ENCODE data around the gene GALNT3.

Gene GALNT3

DNA sequence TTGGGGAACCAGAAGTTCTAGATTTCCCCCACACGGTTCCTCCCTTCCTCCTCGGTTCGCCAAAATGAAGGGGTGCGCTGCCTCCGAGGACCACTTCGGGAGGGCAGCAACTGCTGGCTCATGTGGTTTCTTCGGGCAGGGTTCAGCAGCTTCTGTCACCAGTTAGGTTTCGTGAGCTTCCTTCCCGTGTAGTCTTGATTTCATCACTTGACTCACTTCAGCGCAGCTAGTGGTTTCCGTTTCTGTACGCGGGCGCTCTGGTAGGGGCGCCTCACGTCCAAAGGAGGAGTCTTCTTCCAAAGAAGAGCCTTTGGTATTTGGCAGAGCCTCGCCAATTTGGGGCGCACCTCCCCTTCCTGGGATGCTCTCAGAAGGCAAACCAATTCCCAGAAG, 485 bp upstream of the GALNT3 start:
- peak overlapping the region; percentile 72 to 79 for H3K4me3 ChIP-seq (ENCODE audit: low read depth in 1 of 2, low read length in 2 of 2)
- H3K9me3 ChIP-seq (ENCODE audit: control insufficient read depth in 1 of 2, low read length in 2 of 2): no peaks in the 10 kb centered on the region
- H3K36me3 ChIP-seq (ENCODE audit: control insufficient read depth in 1 of 2, insufficient read depth in 2 of 2, low read length in 2 of 2): no peaks in the 10 kb centered on the region
- H3K27me3 ChIP-seq (ENCODE audit: low read depth, low read length): peaks cover 10% of the 10 kb centered on the region
- peaks cover 0 to 17% of the 10 kb centered on the region in 2 donors for H3K4me1 ChIP-seq (ENCODE audit: control insufficient read depth in 1 of 2, insufficient read depth in 2 of 2, low read length in 2 of 2)
- peak overlapping the region; percentile 76 for H3K27ac ChIP-seq (ENCODE audit: low read length)

DNA sequence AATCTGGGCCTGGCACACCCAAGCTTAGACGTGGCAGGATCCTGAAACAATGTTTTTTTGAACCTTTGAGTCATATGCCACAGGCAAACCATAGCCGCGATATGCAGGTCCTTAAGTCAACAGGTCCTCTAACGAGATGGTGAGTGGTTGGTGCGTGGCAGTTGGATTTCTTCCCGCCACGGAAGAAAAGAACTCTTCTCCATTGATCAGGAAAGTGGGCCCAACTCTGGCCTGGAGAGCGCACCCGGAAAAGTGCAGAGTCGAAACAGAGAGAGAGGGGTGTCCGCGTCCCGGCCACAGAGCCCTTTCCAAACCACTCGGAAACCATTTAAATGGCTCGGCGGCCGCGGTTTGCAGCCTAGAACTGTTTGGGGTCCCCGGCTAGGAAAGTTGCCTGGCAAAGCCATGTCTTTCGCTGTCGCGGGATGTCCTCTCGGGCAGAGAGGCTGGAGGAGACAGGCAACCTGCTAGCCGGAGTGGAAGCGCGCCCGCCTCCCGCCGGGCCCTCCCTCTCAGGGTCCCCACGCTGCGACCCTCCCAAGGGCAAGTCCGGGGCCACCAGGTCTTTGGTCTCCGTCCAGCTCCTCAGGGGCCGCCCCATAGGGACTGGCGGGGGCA, 777 bp downstream of the GALNT3 start:
- Histone ChIP-seq H3K36me3 (ENCODE audit: control insufficient read depth in 1 of 2, insufficient read depth in 2 of 2, low read length in 2 of 2) (no peaks in the 10 kb centered on the region), H3K27me3 (ENCODE audit: low read depth, low read length) (peaks cover 10% of the 10 kb centered on the region), H3K4me1 (ENCODE audit: control insufficient read depth in 1 of 2, insufficient read depth in 2 of 2, low read length in 2 of 2) (peaks cover 0 to 17% of the 10 kb centered on the region in 2 donors), H3K4me3 (ENCODE audit: low read depth in 1 of 2, low read length in 2 of 2) (peak overlapping the region; percentile 72 to 79), H3K9me3 (ENCODE audit: control insufficient read depth in 1 of 2, low read length in 2 of 2) (no peaks in the 10 kb centered on the region), H3K27ac (ENCODE audit: low read length) (peak overlapping the region; percentile 87)

DNA sequence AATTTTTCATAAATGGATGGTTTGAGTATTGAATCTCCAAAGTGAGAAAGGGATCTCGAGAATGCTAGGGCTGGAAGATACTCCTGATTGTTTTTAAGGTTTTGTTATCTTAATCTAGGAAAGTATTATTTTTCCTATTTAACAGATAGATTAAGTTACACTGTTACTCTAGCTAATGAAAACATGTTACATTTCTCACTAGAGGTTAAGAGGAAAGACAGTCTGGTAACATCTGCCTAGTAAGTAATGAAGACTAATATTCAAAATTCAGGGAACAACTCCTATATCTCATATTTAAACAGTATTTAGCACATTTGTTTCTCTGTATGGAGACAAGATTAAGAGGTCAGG, 2.0 kb downstream of the GALNT3 start:
- Histone ChIP-seq H3K27me3 (ENCODE audit: low read depth, low read length) (peaks cover 10% of the 10 kb centered on the region), H3K9me3 (ENCODE audit: control insufficient read depth in 1 of 2, low read length in 2 of 2) (no peaks in the 10 kb centered on the region), H3K36me3 (ENCODE audit: control insufficient read depth in 1 of 2, insufficient read depth in 2 of 2, low read length in 2 of 2) (no peaks in the 10 kb centered on the region), H3K27ac (ENCODE audit: low read length) (peak overlapping the region; percentile 87), H3K4me1 (ENCODE audit: control insufficient read depth in 1 of 2, insufficient read depth in 2 of 2, low read length in 2 of 2) (peaks cover 0 to 17% of the 10 kb centered on the region in 2 donors), H3K4me3 (ENCODE audit: low read depth in 1 of 2, low read length in 2 of 2) (peak overlapping the region in 1 of 2 donors; percentile 72)

DNA sequence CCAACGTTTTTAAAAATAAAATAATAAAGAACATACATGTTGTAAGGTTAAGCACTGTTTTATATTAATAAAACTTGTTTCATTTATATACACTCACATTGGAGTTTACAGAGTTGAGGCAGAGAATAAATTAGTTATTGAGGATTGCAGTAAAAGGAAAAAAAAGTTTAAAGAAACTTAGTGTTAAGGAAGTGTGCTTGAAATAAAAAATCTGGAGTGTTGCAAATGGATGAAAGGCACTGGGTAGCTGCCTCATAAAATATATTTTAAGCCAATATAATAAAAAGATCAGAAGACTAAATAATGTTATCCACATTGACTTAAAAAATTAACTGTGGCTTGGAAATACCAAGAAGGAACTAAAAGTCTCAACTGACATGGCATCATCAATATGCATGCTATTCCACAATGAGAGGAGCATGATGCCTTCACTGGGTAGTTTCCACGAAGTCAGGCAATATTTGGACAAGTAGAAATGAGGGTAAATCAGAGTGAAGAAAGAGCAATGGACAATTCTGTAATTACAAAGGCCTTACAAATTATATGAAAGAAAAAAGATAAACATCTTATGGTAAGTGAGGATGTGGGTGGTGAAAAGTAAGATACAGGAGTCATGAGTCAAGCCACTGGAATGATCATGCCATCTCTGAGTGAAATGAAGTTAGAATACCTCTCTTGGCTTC, 2.5 kb downstream of the GALNT3 start:
- H3K27me3 ChIP-seq (ENCODE audit: low read depth, low read length): peaks cover 10% of the 10 kb centered on the region
- H3K4me3 ChIP-seq (ENCODE audit: low read depth in 1 of 2, low read length in 2 of 2): peak overlapping the region in 1 of 2 donors; percentile 72
- H3K9me3 ChIP-seq (ENCODE audit: control insufficient read depth in 1 of 2, low read length in 2 of 2): no peaks in the 10 kb centered on the region
- no peaks in the 10 kb centered on the region for H3K36me3 ChIP-seq (ENCODE audit: control insufficient read depth in 1 of 2, insufficient read depth in 2 of 2, low read length in 2 of 2)
- H3K27ac ChIP-seq (ENCODE audit: low read length): no peak overlapping the region
- H3K4me1 ChIP-seq (ENCODE audit: control insufficient read depth in 1 of 2, insufficient read depth in 2 of 2, low read length in 2 of 2): peaks cover 0 to 17% of the 10 kb centered on the region in 2 donors

DNA sequence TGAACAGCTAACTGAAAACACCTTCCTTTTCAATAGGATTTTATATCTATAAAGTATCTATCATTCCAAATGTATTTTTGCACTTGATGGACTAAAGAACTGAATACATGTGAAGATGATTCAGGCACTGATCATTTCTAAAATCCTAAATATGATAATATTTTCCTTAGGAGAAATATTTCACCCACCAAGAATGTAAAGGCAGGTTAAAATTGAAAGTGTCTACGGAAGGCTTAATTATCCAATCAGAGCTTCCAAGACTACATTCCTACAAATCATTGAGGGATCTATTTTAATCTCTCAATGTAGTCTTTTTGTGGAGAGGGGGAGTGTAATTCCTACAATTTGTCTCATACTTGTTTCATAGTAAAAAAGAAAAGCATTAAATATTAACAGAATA, 3.6 kb downstream of the GALNT3 start:
- Histone ChIP-seq H3K4me3 (ENCODE audit: low read depth in 1 of 2, low read length in 2 of 2) (no peak overlapping the region), H3K4me1 (ENCODE audit: control insufficient read depth in 1 of 2, insufficient read depth in 2 of 2, low read length in 2 of 2) (peaks cover 0 to 17% of the 10 kb centered on the region in 2 donors), H3K27me3 (ENCODE audit: low read depth, low read length) (peaks cover 10% of the 10 kb centered on the region), H3K36me3 (ENCODE audit: control insufficient read depth in 1 of 2, insufficient read depth in 2 of 2, low read length in 2 of 2) (no peaks in the 10 kb centered on the region), H3K27ac (ENCODE audit: low read length) (no peak overlapping the region), H3K9me3 (ENCODE audit: control insufficient read depth in 1 of 2, low read length in 2 of 2) (no peaks in the 10 kb centered on the region)

DNA sequence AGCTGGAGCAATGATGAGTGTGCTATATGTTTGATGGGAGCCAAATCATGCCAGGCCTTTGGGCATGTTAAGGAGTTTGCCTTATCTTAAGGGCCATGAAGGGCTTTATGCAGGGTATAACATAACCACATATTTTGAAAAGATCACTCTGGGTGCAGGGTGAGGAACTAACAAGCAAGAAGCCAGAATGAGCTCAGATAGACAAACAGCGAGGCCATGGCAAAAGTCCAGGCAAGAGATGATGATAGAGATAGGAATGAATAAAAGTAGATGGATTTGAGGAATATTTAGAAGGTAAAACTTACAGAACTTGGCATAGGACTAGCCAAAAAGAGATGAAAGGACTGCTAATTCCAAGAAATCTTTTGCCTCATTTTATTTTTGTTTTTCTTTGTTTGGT, 6.7 kb downstream of the GALNT3 start:
- Histone ChIP-seq H3K9me3 (ENCODE audit: control insufficient read depth in 1 of 2, low read length in 2 of 2) (no peaks in the 10 kb centered on the region), H3K27ac (ENCODE audit: low read length) (no peak overlapping the region), H3K4me3 (ENCODE audit: low read depth in 1 of 2, low read length in 2 of 2) (no peak overlapping the region), H3K4me1 (ENCODE audit: control insufficient read depth in 1 of 2, insufficient read depth in 2 of 2, low read length in 2 of 2) (no peaks in the 10 kb centered on the region), H3K27me3 (ENCODE audit: low read depth, low read length) (no peaks in the 10 kb centered on the region), H3K36me3 (ENCODE audit: control insufficient read depth in 1 of 2, insufficient read depth in 2 of 2, low read length in 2 of 2) (no peaks in the 10 kb centered on the region)

DNA sequence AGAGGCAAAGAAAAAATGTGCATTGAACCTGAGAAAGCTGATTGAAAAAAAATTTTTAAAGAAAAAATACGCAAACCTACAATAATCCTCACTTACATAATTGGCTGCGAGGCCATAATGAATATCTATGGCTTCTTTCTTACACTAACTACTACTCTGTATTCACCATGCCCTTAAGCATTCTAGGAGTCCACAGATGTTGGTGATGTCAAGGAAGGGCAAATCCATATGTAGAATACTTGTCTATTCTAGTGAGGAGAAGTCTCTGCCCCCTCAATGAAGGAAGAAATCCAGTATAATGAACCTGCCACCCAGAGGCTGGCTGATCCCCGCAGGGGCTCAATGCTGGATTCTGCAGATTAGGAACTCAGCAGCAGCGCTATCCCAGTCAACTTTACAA, 14.3 kb downstream of the GALNT3 start:
- no peaks in the 10 kb centered on the region for H3K36me3 ChIP-seq (ENCODE audit: control insufficient read depth in 1 of 2, insufficient read depth in 2 of 2, low read length in 2 of 2)
- no peak overlapping the region for H3K4me3 ChIP-seq (ENCODE audit: low read depth in 1 of 2, low read length in 2 of 2)
- no peaks in the 10 kb centered on the region for H3K27me3 ChIP-seq (ENCODE audit: low read depth, low read length)
- H3K27ac ChIP-seq (ENCODE audit: low read length): no peak overlapping the region
- H3K9me3 ChIP-seq (ENCODE audit: control insufficient read depth in 1 of 2, low read length in 2 of 2): peaks cover 0 to 10% of the 10 kb centered on the region in 2 donors
- H3K4me1 ChIP-seq (ENCODE audit: control insufficient read depth in 1 of 2, insufficient read depth in 2 of 2, low read length in 2 of 2): no peaks in the 10 kb centered on the region

DNA sequence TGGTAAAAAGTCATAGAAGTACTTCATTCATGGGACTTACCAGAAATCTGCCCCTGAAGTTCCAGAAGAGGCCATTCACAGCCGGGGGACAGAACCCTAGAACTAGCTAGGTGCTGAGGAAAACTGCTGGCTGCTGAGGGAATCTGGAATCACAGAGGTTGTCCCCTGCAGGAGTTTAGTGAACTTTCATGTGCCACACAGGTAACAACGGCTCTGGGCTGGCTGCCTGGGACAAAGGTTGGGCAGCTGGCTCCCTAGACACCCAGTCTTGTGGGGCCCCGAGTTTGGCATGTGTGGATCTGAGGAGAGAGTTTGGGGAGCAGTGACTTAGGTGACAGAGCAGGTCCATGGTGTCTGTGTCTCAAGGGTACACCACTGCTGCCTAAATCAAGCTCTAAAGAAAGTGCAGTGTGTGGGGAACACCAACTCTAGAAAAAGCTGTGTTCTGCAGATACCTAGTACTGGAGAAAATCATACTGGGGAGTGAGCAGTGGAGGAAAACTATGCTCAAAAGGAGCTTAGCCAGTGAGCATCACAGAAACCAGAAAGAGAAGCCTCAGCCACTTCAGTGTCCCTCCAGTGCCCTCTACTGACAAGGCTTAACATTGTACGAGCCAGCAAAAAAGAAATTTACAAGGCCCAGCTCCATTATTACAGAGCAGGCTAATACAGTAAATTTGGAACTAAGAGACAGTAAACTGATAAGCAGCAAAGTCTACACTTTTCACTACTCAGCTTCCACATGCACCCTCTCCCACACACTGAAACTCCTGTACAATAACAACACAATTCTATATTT, 15.2 kb downstream of the GALNT3 start:
- no peak overlapping the region for H3K27ac ChIP-seq (ENCODE audit: low read length)
- no peak overlapping the region for H3K4me3 ChIP-seq (ENCODE audit: low read depth in 1 of 2, low read length in 2 of 2)
- no peaks in the 10 kb centered on the region for H3K27me3 ChIP-seq (ENCODE audit: low read depth, low read length)
- H3K36me3 ChIP-seq (ENCODE audit: control insufficient read depth in 1 of 2, insufficient read depth in 2 of 2, low read length in 2 of 2): no peaks in the 10 kb centered on the region
- no peaks in the 10 kb centered on the region for H3K4me1 ChIP-seq (ENCODE audit: control insufficient read depth in 1 of 2, insufficient read depth in 2 of 2, low read length in 2 of 2)
- peaks cover 0 to 10% of the 10 kb centered on the region in 2 donors for H3K9me3 ChIP-seq (ENCODE audit: control insufficient read depth in 1 of 2, low read length in 2 of 2)

DNA sequence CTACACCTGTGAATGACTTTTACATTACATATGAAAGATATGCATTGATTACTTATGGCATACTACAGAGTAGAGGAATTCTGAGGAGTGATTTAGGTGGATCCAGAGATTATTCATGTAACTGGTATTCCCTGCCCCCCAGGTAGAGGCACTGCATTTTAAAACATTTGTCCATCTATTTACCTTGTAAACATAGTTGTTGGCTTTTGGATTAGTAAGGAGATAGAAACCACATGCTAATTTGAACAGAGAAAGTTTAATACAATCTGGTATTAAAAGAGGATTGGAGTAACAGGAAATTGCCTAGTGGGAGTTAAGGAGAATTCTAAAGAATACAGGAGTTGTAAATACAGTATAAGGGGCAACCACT, 15.9 kb downstream of the GALNT3 start:
- Histone ChIP-seq H3K27me3 (ENCODE audit: low read depth, low read length) (no peaks in the 10 kb centered on the region), H3K27ac (ENCODE audit: low read length) (no peak overlapping the region), H3K4me3 (ENCODE audit: low read depth in 1 of 2, low read length in 2 of 2) (no peak overlapping the region), H3K4me1 (ENCODE audit: control insufficient read depth in 1 of 2, insufficient read depth in 2 of 2, low read length in 2 of 2) (no peaks in the 10 kb centered on the region), H3K9me3 (ENCODE audit: control insufficient read depth in 1 of 2, low read length in 2 of 2) (peaks cover 0 to 10% of the 10 kb centered on the region in 2 donors), H3K36me3 (ENCODE audit: control insufficient read depth in 1 of 2, insufficient read depth in 2 of 2, low read length in 2 of 2) (no peaks in the 10 kb centered on the region)

DNA sequence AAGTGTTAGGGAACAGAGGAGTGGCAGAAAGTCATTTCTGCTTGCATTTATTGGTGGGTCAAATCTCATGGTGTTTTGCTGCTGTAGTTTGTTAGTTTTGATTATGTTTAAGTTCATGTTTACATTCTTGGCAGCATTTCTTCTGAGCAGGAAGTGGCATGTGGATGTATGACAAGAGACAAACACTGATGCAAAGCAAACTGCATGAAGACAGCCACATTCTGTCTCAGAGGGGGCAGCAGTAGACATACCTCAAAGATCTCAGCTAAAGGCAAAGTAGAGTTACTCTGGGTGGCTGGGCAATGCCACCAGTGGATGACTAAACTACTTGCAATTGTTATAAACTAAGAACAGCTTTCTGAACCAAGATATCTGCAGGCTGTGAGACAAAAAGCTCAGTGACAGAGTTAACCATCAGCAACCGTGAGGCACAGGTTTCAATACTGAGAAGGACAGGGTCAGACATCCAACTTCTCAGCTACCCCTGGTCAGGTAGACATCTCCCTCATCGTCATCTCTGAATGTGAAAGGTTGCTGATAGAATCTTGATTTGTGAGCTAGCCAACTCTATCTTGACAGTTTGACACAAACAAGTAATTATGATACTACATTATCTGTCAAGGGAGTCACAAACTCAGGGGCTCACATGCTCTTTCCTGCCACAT, 16.4 kb downstream of the GALNT3 start:
- Histone ChIP-seq H3K9me3 (ENCODE audit: control insufficient read depth in 1 of 2, low read length in 2 of 2) (peaks cover 0 to 10% of the 10 kb centered on the region in 2 donors), H3K27ac (ENCODE audit: low read length) (no peak overlapping the region), H3K27me3 (ENCODE audit: low read depth, low read length) (no peaks in the 10 kb centered on the region)

DNA sequence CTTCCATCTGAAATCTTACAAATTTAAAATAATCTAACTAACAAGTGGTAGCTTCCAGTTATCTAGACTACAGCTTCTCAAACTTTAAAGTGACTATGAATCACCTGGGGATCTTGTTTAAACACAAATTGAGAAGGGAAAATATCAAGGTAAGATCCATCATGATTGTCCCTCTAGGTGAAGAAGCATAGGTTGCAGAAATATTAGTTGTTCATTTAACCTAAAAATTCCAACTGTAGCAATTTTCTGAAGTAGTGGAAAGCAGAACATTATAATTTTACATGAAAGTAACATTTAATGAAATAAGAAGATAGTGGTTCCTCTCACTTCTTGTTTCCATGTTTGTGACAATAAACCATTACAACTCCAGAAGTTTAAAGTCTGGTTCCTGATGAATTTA, 17.3 kb downstream of the GALNT3 start:
- no peak overlapping the region for H3K4me3 ChIP-seq (ENCODE audit: low read depth in 1 of 2, low read length in 2 of 2)
- H3K27me3 ChIP-seq (ENCODE audit: low read depth, low read length): no peaks in the 10 kb centered on the region
- H3K4me1 ChIP-seq (ENCODE audit: control insufficient read depth in 1 of 2, insufficient read depth in 2 of 2, low read length in 2 of 2): no peaks in the 10 kb centered on the region
- no peaks in the 10 kb centered on the region for H3K36me3 ChIP-seq (ENCODE audit: control insufficient read depth in 1 of 2, insufficient read depth in 2 of 2, low read length in 2 of 2)
- peaks cover 0 to 10% of the 10 kb centered on the region in 2 donors for H3K9me3 ChIP-seq (ENCODE audit: control insufficient read depth in 1 of 2, low read length in 2 of 2)
- no peak overlapping the region for H3K27ac ChIP-seq (ENCODE audit: low read length)

More for the DNA sequence above, 16.4 kb downstream of the GALNT3 start:
- no peaks in the 10 kb centered on the region for H3K36me3 ChIP-seq (ENCODE audit: control insufficient read depth in 1 of 2, insufficient read depth in 2 of 2, low read length in 2 of 2)
- H3K4me3 ChIP-seq (ENCODE audit: low read depth in 1 of 2, low read length in 2 of 2): no peak overlapping the region
- H3K4me1 ChIP-seq (ENCODE audit: control insufficient read depth in 1 of 2, insufficient read depth in 2 of 2, low read length in 2 of 2): no peaks in the 10 kb centered on the region
